GM10248 (cell line): ENCODE data around the gene ARAP3.

Experiments used
- CTCF ChIA-PET: fragments of 300-600 bp; sonication (Branson Sonifier 250); formaldehyde crosslinking; extraction: SDS; loops from one replicate; lab custom pipeline; 2021; ENCODE audit warnings: antibody characterized with exemption; lab: Yijun Ruan, JAX
- POLR2A ChIA-PET: fragments of 350-650 bp; sonication (Branson Sonifier 250); formaldehyde crosslinking; extraction: SDS; loops from one replicate; lab custom pipeline; 2020; ENCODE audit warnings: antibody characterized with exemption; lab: Yijun Ruan, JAX
- DNase-seq: peaks from one replicate; pipeline ENCODE4 v3.0.0; 2012; ENCODE audit errors: extremely low spot score
- TF ChIP-seq, protein P1 (sequence below): IDR thresholded peaks from 2 replicates; pipeline ENCODE4 v1.5.1; 2012; ENCODE audit warnings: mild to moderate bottlenecking, low read depth; ENCODE audit errors: extremely low read depth, missing control alignments, control extremely low read depth

Gene ARAP3

GRCh38 chr5:141637123-141637766, 44.8 kb downstream of the ARAP3 start:
- DNase-seq = no peak
- TF ChIP-seq, protein P1, sequence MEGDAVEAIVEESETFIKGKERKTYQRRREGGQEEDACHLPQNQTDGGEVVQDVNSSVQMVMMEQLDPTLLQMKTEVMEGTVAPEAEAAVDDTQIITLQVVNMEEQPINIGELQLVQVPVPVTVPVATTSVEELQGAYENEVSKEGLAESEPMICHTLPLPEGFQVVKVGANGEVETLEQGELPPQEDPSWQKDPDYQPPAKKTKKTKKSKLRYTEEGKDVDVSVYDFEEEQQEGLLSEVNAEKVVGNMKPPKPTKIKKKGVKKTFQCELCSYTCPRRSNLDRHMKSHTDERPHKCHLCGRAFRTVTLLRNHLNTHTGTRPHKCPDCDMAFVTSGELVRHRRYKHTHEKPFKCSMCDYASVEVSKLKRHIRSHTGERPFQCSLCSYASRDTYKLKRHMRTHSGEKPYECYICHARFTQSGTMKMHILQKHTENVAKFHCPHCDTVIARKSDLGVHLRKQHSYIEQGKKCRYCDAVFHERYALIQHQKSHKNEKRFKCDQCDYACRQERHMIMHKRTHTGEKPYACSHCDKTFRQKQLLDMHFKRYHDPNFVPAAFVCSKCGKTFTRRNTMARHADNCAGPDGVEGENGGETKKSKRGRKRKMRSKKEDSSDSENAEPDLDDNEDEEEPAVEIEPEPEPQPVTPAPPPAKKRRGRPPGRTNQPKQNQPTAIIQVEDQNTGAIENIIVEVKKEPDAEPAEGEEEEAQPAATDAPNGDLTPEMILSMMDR = no peak
- POLR2A ChIA-PET = interaction anchor here (0.6 to 1.8 kb wide), 4 partner anchors 14 to 331 kb away, joined by 4 to 9 read pairs (median 6); partner anchors contain the start of genes DIAPH1 and FCHSD1
- CTCF ChIA-PET = interaction anchor here (0.8 to 26.1 kb wide), 23 partner anchors 11 to 331 kb away, joined by 3 to 442 read pairs (median 4); partner anchors contain the start of genes DIAPH1, FCHSD1, PCDHGA10 and PCDHGA11

GRCh38 chr5:141636413-141637122, 45.5 kb downstream of the ARAP3 start, which contains the start of the genes HDAC3 and RELL2:
TSS of gene HDAC3 (minus strand) at chr5:141636849. CDS start at chr5:141636790, 59 bp downstream.
TSS of gene RELL2 (plus strand) at chr5:141636997. CDS start at chr5:141638226, 1,229 bp downstream.
- POLR2A ChIA-PET = interaction anchor here (0.6 to 1.8 kb wide), 4 partner anchors 15 to 332 kb away, joined by 4 to 9 read pairs (median 6); partner anchors contain the start of genes DIAPH1 and FCHSD1
- TF ChIP-seq, protein P1 = no peak
- DNase-seq = peak; percentile 95
- CTCF ChIA-PET = interaction anchor here (0.8 to 26.1 kb wide), 24 partner anchors 11 to 353 kb away, joined by 3 to 442 read pairs (median 4); partner anchors contain the start of genes DIAPH1, FCHSD1, PCDHGA10 and PCDHGA11

DNA sequence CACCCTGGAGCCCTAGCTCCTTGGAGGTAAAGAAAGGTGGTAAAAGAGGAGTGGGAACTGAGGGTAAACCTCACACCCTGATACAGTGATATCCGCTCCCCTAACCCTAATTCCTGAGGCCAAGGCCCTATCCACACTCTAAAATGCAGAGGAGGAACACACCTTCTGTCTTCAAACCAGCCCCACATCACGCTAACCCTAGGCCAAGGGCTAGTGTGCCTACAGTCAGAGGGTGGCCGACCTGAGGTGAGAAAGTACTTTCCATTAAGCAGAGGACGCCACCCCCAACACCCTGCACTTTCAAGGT, 46.0 kb downstream of the ARAP3 start:
- TF ChIP-seq, protein P1 = no peak
- no peak for DNase-seq
- ChIA-PET POLR2A (interaction anchor here (1.1 to 1.8 kb wide), 2 partner anchors 17 to 19 kb away, joined by 6 to 7 read pairs; partner anchors contain the start of gene DIAPH1), CTCF (interaction anchor here (0.8 to 26.1 kb wide), 14 partner anchors 12 to 353 kb away, joined by 3 to 442 read pairs (median 4); partner anchors contain the start of genes DIAPH1 and PCDHGA11)

DNA sequence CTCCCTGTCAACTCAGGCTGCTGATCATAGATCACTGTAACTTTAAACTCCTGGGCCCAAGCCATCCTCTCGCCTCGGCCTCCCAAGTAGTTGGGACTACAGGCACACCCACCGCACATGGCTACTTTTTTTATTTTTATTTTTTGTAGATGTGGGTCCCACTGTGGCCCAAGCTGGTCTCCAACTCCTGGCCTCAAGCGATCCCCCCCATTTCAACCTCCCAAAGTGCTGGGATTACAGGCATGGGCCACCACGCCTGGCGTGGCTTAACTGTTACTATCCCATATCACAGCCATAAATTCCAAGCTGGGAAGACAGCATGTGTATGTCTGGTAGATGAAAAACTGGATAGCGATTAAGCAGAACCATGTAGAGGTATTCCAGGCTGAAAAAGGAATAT, 46.4 kb downstream of the ARAP3 start:
- DNase-seq = no peak
- ChIA-PET POLR2A (no interaction called here), CTCF (interaction anchor here (0.8 to 26.1 kb wide), 13 partner anchors 16 to 354 kb away, joined by 3 to 442 read pairs (median 4); partner anchors contain the start of gene DIAPH1)
- TF ChIP-seq, protein P1 = no peak

- TF ChIP-seq, protein P1 = no peak
- ChIA-PET POLR2A (no interaction called here), CTCF (interaction anchor here (1.1 to 26.1 kb wide), 6 partner anchors 15 to 71 kb away, joined by 3 to 442 read pairs (median 4); partner anchors contain the start of gene DIAPH1)
- no peak for DNase-seq
Observed at GRCh38 chr5:141634720-141635119, 47.3 kb downstream of the ARAP3 start.

DNA sequence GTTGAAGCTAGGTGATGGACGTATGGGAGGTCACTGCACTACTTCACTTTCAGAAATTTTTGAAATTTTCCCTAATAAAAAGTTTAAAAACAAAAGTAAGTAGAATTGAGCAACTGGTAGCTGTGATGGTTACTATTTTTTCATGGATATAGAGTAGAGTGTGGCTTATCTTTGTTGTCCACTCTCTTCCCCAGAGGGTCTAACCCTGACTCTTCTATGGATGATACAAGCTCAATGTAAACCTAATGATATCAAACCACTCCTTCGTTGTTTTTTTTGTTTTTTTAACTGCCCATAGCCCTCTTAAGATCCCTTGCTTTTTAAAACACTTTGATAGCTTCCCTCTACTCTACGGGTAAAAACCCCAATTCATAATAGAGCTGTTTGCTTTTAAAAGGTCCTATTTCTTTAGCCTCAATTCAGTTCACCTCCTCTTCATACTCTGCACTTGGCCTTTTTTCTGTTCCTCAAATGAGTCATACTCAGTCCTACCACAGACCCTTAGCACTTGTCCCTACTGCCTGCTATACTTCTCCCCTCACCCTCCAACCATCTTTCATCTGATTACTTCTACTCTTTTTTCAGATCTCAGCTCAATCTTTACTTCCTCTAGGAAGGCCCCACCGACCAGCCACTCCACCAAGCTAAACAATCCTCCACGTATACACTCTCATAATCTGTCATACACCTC, 48.0 kb downstream of the ARAP3 start:
- CTCF ChIA-PET = interaction anchor here (1.1 to 26.1 kb wide), 10 partner anchors 14 to 75 kb away, joined by 3 to 442 read pairs (median 4); partner anchors contain the start of genes DIAPH1 and FCHSD1
- POLR2A ChIA-PET = interaction anchor here (0.6 to 0.8 kb wide), 3 partner anchors 15 to 1086 kb away, joined by 3 to 5 read pairs (median 4); partner anchors contain the start of gene EIF4EBP3
- DNase-seq = peak; percentile 73
- TF ChIP-seq, protein P1 = no peak
